Glutamatergic neuron (in vitro differentiated cells): Measurements from ENCODE around the gene COL4A1. TPM values are rescaled to one million over a fixed set of nuclear protein-coding genes. Genes with fewer than 3 reads are reported as not detected.

Source experiments
- DNase-seq: peaks from one replicate; pipeline ENCODE4 v3.0.0; 2022
- H3K27ac Mint-ChIP-seq: one replicate; pipeline ENCODE4 v1.8.0; 2020; ENCODE audit warnings: mild to moderate bottlenecking, mixed read lengths, inconsistent platforms; ENCODE audit not compliant: unreplicated experiment
- H3K27me3 Mint-ChIP-seq: one replicate; pipeline ENCODE4 v1.8.0; 2020; ENCODE audit warnings: mild to moderate bottlenecking, moderate library complexity, mixed read lengths, inconsistent platforms; ENCODE audit not compliant: unreplicated experiment
- H3K36me3 Mint-ChIP-seq: one replicate; pipeline ENCODE4 v1.8.0; 2020; ENCODE audit warnings: mild to moderate bottlenecking, mixed read lengths, inconsistent platforms; ENCODE audit not compliant: unreplicated experiment
- H3K4me1 Mint-ChIP-seq: one replicate; pipeline ENCODE4 v1.8.0; 2020; ENCODE audit warnings: mild to moderate bottlenecking, low read depth, mixed read lengths, inconsistent platforms; ENCODE audit not compliant: unreplicated experiment
- H3K4me3 Mint-ChIP-seq: one replicate; pipeline ENCODE4 v1.8.0; 2020; ENCODE audit warnings: mild to moderate bottlenecking, mixed read lengths, inconsistent platforms; ENCODE audit not compliant: unreplicated experiment
- H3K9me3 Mint-ChIP-seq: one replicate; pipeline ENCODE4 v1.8.0; 2020; ENCODE audit warnings: mild to moderate bottlenecking, moderate library complexity, mixed read lengths, inconsistent platforms; ENCODE audit not compliant: unreplicated experiment
- total RNA-seq: library from RNA; stranded (reverse); fragmentation: NEBNext Ultra II Directional; extraction: Animal tissue kit (Norgen Biotek cat#: 25700); gene quantifications from one replicate; pipeline ENCODE4 v1.2.1, GENCODE V29; 2021; ENCODE audit not compliant: unreplicated experiment
- TF ChIP-seq, protein P1 (sequence below): fragments of 200-600 bp; sonication (generic); IDR thresholded peaks from one replicate; pipeline ENCODE4 v1.5.0; 2021; ENCODE audit not compliant: partially characterized antibody, unreplicated experiment

The COL4A1 gene
- total RNA-seq, 1 donor from 2014 or later: 14.6 TPM

DNA sequence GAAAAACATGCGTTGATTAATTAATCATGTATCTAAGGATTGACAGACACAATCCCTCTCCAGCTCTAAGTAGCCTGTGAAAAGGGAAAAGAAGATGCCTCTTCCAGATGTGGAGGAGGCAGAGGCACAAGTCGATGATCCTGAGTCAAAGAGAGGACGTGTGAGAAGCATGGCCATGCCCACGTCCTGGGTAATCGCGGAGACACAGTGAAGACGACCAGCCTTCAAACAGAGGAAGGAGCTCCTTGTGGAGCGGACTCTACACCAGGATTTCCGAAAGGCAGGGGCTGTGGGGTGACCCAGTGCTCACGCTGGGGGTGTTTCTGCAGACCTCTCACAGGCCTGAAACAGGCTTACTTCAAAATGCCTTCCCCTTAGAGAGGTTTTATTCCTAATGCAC lies 70.5 kb downstream of the COL4A1 start:
- no peak for DNase-seq
- Mint-ChIP-seq H3K27ac (no peak overlapping the region), H3K4me1 (peaks cover 8% of the 10 kb centered on the region), H3K36me3 (peaks cover 5% of the 10 kb centered on the region), H3K9me3 (no peaks in the 10 kb centered on the region), H3K4me3 (no peak overlapping the region), H3K27me3 (peaks cover 1% of the 10 kb centered on the region)
- TF ChIP-seq, protein P1, sequence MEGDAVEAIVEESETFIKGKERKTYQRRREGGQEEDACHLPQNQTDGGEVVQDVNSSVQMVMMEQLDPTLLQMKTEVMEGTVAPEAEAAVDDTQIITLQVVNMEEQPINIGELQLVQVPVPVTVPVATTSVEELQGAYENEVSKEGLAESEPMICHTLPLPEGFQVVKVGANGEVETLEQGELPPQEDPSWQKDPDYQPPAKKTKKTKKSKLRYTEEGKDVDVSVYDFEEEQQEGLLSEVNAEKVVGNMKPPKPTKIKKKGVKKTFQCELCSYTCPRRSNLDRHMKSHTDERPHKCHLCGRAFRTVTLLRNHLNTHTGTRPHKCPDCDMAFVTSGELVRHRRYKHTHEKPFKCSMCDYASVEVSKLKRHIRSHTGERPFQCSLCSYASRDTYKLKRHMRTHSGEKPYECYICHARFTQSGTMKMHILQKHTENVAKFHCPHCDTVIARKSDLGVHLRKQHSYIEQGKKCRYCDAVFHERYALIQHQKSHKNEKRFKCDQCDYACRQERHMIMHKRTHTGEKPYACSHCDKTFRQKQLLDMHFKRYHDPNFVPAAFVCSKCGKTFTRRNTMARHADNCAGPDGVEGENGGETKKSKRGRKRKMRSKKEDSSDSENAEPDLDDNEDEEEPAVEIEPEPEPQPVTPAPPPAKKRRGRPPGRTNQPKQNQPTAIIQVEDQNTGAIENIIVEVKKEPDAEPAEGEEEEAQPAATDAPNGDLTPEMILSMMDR: no peak

DNA sequence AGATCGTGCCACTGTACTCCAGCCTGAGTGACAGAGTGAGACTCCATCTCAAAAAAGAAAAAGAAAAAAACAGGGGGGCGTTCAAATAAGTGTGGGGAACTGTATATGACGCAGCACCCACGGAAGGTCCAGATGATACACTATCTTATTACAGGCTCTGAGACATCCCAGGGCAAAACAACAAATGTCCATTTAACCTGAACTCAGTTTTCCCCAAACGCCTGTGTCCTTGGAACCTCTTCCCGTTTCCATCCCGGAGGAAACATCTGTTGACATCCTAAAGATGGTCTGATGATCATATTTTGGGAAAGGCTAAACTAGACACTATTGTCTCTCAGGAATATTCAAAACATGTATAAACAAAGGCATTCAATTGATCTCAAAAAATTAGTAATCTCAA lies 72.4 kb downstream of the COL4A1 start:
- DNase-seq: no peak
- H3K4me3 Mint-ChIP-seq: no peak overlapping the region

DNA sequence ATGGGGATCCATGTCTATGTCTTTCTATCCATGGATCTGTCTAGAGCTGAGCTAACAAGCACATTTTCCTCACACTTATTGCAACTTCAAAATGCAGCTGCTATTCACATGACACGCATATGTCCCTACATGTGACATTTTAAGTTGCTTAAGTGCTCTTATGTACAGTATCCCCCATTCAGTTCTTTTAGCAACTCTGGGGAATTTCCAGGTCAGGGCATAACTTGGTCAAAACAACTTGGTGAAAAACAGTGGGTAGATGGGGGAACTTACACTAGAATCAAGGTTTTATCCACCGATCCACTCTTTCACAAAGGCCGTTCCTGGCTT lies 73.0 kb downstream of the COL4A1 start:
- no peak for DNase-seq
- Mint-ChIP-seq H3K36me3 (peaks cover 5% of the 10 kb centered on the region), H3K27ac (no peak overlapping the region), H3K9me3 (peaks cover 2% of the 10 kb centered on the region), H3K4me3 (no peak overlapping the region), H3K27me3 (peaks cover 2% of the 10 kb centered on the region), H3K4me1 (peaks cover 12% of the 10 kb centered on the region)
- TF ChIP-seq, protein P1: no peak

More for the DNA sequence above, 72.4 kb downstream of the COL4A1 start:
- H3K36me3 Mint-ChIP-seq: peaks cover 5% of the 10 kb centered on the region
- peaks cover 12% of the 10 kb centered on the region for H3K4me1 Mint-ChIP-seq
- TF ChIP-seq, protein P1: no peak
- peaks cover 2% of the 10 kb centered on the region for H3K27me3 Mint-ChIP-seq
- peaks cover 2% of the 10 kb centered on the region for H3K9me3 Mint-ChIP-seq
- no peak overlapping the region for H3K27ac Mint-ChIP-seq

DNA sequence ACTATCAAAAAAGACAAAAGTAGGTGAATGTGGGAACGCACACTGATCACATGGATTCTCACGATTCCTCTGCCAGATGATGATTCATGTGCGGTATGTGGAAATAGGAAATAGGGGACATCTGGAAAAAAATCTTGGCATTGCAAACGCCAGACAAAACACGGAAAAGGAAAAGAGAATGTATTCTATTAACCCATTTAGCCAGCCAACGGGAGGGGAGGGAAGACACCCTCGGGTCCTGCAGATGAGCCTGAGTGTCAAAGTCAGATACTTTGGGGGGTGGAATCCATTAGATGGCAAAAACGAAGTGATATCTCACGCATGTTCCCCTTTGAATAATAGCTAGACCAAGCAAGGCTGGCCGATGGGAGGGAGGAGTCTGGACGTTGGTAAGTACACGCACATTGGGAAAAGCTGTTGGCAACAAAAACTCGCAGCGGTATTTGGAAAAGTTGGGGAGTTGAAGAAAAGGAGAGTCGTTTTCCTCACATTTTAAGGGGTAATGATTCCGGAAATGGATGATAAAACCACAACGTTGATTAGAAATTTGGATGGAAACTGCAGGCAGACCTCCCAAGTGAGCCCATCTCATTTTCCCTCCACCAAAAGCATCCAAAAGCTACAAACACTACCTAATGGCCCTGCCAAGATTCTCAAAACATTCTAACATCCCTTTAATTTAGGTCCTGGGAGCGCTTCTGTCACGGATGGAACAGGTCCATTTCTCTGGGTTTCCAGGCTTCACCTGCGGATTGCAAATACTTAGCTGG lies 73.6 kb downstream of the COL4A1 start:
- Mint-ChIP-seq H3K4me3 (no peak overlapping the region), H3K36me3 (peaks cover 5% of the 10 kb centered on the region), H3K9me3 (peaks cover 2% of the 10 kb centered on the region), H3K27me3 (peaks cover 2% of the 10 kb centered on the region), H3K4me1 (peaks cover 12% of the 10 kb centered on the region), H3K27ac (no peak overlapping the region)
- TF ChIP-seq, protein P1: no peak
- DNase-seq: no peak

DNA sequence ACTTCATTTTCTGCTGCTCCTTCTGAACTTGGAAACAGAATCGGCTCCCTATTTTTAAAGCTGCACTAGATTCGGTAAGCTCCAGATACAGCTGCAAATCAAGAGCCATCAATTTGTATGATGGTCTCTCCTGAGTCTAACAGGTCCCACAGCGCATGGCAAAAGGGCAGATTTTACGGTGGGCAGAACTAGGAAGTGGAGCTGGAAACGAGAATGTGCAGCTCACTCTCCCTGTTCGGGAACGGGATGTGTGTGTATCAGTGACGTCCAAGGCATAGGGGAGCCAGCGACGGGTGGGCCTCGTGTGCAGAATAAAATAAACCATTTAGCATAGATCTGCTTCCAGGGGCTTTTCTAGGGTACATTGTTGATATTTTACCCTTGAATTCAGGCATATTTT lies 74.2 kb downstream of the COL4A1 start:
- H3K27me3 Mint-ChIP-seq: peaks cover 2% of the 10 kb centered on the region
- TF ChIP-seq, protein P1: no peak
- peaks cover 5% of the 10 kb centered on the region for H3K36me3 Mint-ChIP-seq
- no peak overlapping the region for H3K27ac Mint-ChIP-seq
- H3K4me1 Mint-ChIP-seq: peaks cover 12% of the 10 kb centered on the region
- no peak overlapping the region for H3K4me3 Mint-ChIP-seq
- peaks cover 2% of the 10 kb centered on the region for H3K9me3 Mint-ChIP-seq
- no peak for DNase-seq
